Activated CD8-positive, alpha-beta memory T cell treated with anti-CD3 and anti-CD28 coated beads, Interleukin-2, amount 10 ng/mL, durations not matched to agents 7 days and 5 days (primary cell): ENCODE results near the gene SERPINA10. TPM values are rescaled to one million over a fixed set of nuclear protein-coding genes. Genes with fewer than 3 reads are reported as not detected.
"Not testable (repeated sequence)": the region's sequence is repeated elsewhere in the genome, so short reads cannot be mapped to it uniquely, and the experiment has no call there.

Experiments
- ATAC-seq: fragments of 150-1000 bp; cut with Tn5 transposase; one replicate; pipeline ENCODE4 v1.10.0; 2021; ENCODE audit warnings: moderate library complexity
- CTCF ChIA-PET: fragments of 350-600 bp; sonication (Branson Sonifier 250); formaldehyde crosslinking; loops from one replicate; lab custom pipeline; 2021; ENCODE audit warnings: antibody characterized with exemption; lab: Charles Lee
- DNase-seq: peaks from one replicate; pipeline ENCODE4 v3.0.0-alpha.2; 2020
- H3K27ac Mint-ChIP-seq: one replicate; pipeline ENCODE4 v1.8.0; 2021; ENCODE audit warnings: mild to moderate bottlenecking, mixed read lengths
- H3K27me3 Mint-ChIP-seq: one replicate; pipeline ENCODE4 v1.8.0; 2021; ENCODE audit warnings: mixed read lengths
- H3K36me3 Mint-ChIP-seq: one replicate; pipeline ENCODE4 v1.8.0; 2021; ENCODE audit warnings: mild to moderate bottlenecking, mixed read lengths
- H3K4me1 Mint-ChIP-seq: one replicate; pipeline ENCODE4 v1.8.0; 2021; ENCODE audit warnings: mixed read lengths
- H3K4me3 Mint-ChIP-seq: one replicate; pipeline ENCODE4 v1.8.0; 2021; ENCODE audit warnings: mild to moderate bottlenecking, moderate library complexity, mixed read lengths
- H3K9me3 Mint-ChIP-seq: one replicate; pipeline ENCODE4 v1.8.0; 2022; ENCODE audit warnings: low read depth, mixed read lengths
- total RNA-seq, 2 experiments: library from RNA; stranded (reverse); gene quantifications; one replicate each; pipeline ENCODE4 v1.2.3, GENCODE V29; 2021

Gene SERPINA10
- total RNA-seq, 2 experiments from 2014 or later: not detected

- CTCF ChIA-PET: no interaction called here
- ATAC-seq: no peak
Observed at GRCh38 chr14:94306047-94306978, 13.2 kb upstream of the SERPINA10 start.

GRCh38 chr14:94305620-94306019, 12.6 kb upstream of the SERPINA10 start:
- Mint-ChIP-seq H3K27ac (no peak overlapping the region), H3K4me3 (no peak overlapping the region), H3K4me1 (peaks cover 1% of the 10 kb centered on the region), H3K36me3 (no peaks in the 10 kb centered on the region), H3K27me3 (no peaks in the 10 kb centered on the region), H3K9me3 (peaks cover 9% of the 10 kb centered on the region)
- CTCF ChIA-PET: no interaction called here
- ATAC-seq: no peak
- DNase-seq: no peak

More at GRCh38 chr14:94306047-94306978, 13.2 kb upstream of the SERPINA10 start:
- Mint-ChIP-seq H3K9me3 (peaks cover 9% of the 10 kb centered on the region), H3K36me3 (no peaks in the 10 kb centered on the region), H3K27me3 (no peaks in the 10 kb centered on the region), H3K27ac (no peak overlapping the region), H3K4me3 (no peak overlapping the region), H3K4me1 (peaks cover 1% of the 10 kb centered on the region)
- DNase-seq: no peak

GRCh38 chr14:94304243-94304642, 11.2 kb upstream of the SERPINA10 start:
- Mint-ChIP-seq H3K4me3 (no peak overlapping the region), H3K27ac (no peak overlapping the region), H3K4me1 (peaks cover 1% of the 10 kb centered on the region), H3K36me3 (no peaks in the 10 kb centered on the region), H3K27me3 (no peaks in the 10 kb centered on the region), H3K9me3 (peaks cover 9% of the 10 kb centered on the region)
- DNase-seq (no peak), ATAC-seq (no peak)
- CTCF ChIA-PET: no interaction called here

GRCh38 chr14:94303111-94303510, 10.0 kb upstream of the SERPINA10 start:
- Mint-ChIP-seq H3K9me3 (peaks cover 6% of the 10 kb centered on the region), H3K4me1 (peaks cover 1% of the 10 kb centered on the region), H3K4me3 (no peak overlapping the region)

GRCh38 chr14:94298130-94298529, 5.1 kb upstream of the SERPINA10 start:
- H3K36me3 Mint-ChIP-seq: no peaks in the 10 kb centered on the region
- no peak overlapping the region for H3K27ac Mint-ChIP-seq
- no peak for ATAC-seq
- DNase-seq: no peak
- no peaks in the 10 kb centered on the region for H3K4me1 Mint-ChIP-seq
- H3K4me3 Mint-ChIP-seq: no peak overlapping the region
- CTCF ChIA-PET: no interaction called here
- no peaks in the 10 kb centered on the region for H3K27me3 Mint-ChIP-seq
- H3K9me3 Mint-ChIP-seq: no peaks in the 10 kb centered on the region

More at GRCh38 chr14:94303111-94303510, 10.0 kb upstream of the SERPINA10 start:
- H3K27ac Mint-ChIP-seq: no peak overlapping the region
- ATAC-seq (no peak), DNase-seq (no peak)
- H3K27me3 Mint-ChIP-seq: no peaks in the 10 kb centered on the region
- CTCF ChIA-PET: no interaction called here
- H3K36me3 Mint-ChIP-seq: no peaks in the 10 kb centered on the region

GRCh38 chr14:94296181-94296545, 3.1 kb upstream of the SERPINA10 start:
- DNase-seq, H3K9me3 Mint-ChIP-seq, H3K27ac Mint-ChIP-seq, H3K4me1 Mint-ChIP-seq, H3K4me3 Mint-ChIP-seq, ATAC-seq, CTCF ChIA-PET, H3K36me3 Mint-ChIP-seq, H3K27me3 Mint-ChIP-seq: not testable (repeated sequence)

- H3K27ac Mint-ChIP-seq: no peak overlapping the region
Observed at GRCh38 chr14:94295360-94296180, 2.5 kb upstream of the SERPINA10 start.

GRCh38 chr14:94293578-94293924, 483 bp upstream of the SERPINA10 start:
- Mint-ChIP-seq H3K27ac (no peak overlapping the region), H3K4me1 (no peaks in the 10 kb centered on the region), H3K36me3 (no peaks in the 10 kb centered on the region), H3K9me3 (no peaks in the 10 kb centered on the region), H3K27me3 (no peaks in the 10 kb centered on the region), H3K4me3 (no peak overlapping the region)
- CTCF ChIA-PET: interaction anchor here (1.1 kb wide), 1 partner anchor 157 kb away, joined by 3 read pairs; no protein-coding TSS in a partner anchor
- DNase-seq: no peak
- ATAC-seq: no peak

More at GRCh38 chr14:94295360-94296180, 2.5 kb upstream of the SERPINA10 start:
- Mint-ChIP-seq H3K27me3 (no peaks in the 10 kb centered on the region), H3K36me3 (no peaks in the 10 kb centered on the region), H3K4me1 (no peaks in the 10 kb centered on the region), H3K9me3 (no peaks in the 10 kb centered on the region), H3K4me3 (no peak overlapping the region)
- DNase-seq (no peak), ATAC-seq (no peak)
- CTCF ChIA-PET: no interaction called here

- no peaks in the 10 kb centered on the region for H3K27me3 Mint-ChIP-seq
- CTCF ChIA-PET: no interaction called here
- no peak for DNase-seq
- no peaks in the 10 kb centered on the region for H3K36me3 Mint-ChIP-seq
- H3K27ac Mint-ChIP-seq: no peak overlapping the region
- peaks cover 1% of the 10 kb centered on the region for H3K4me1 Mint-ChIP-seq
- no peak overlapping the region for H3K4me3 Mint-ChIP-seq
- H3K9me3 Mint-ChIP-seq: no peaks in the 10 kb centered on the region
- ATAC-seq: no peak
Observed at GRCh38 chr14:94292526-94292871, 569 bp downstream of the SERPINA10 start.

- H3K4me1 Mint-ChIP-seq: peaks cover 4% of the 10 kb centered on the region
- CTCF ChIA-PET: no interaction called here
- H3K4me3 Mint-ChIP-seq: no peak overlapping the region
Observed at GRCh38 chr14:94291906-94292525, 1.1 kb downstream of the SERPINA10 start.

GRCh38 chr14:94291159-94291905, 1.7 kb downstream of the SERPINA10 start:
- no peak for ATAC-seq
- Mint-ChIP-seq H3K27ac (no peak overlapping the region), H3K36me3 (no peaks in the 10 kb centered on the region), H3K9me3 (no peaks in the 10 kb centered on the region), H3K4me1 (peaks cover 4% of the 10 kb centered on the region), H3K27me3 (no peaks in the 10 kb centered on the region), H3K4me3 (no peak overlapping the region)
- no peak for DNase-seq
- CTCF ChIA-PET: no interaction called here

More at GRCh38 chr14:94291906-94292525, 1.1 kb downstream of the SERPINA10 start:
- no peak overlapping the region for H3K27ac Mint-ChIP-seq
- ATAC-seq (no peak), DNase-seq (no peak)
- H3K36me3 Mint-ChIP-seq: no peaks in the 10 kb centered on the region
- H3K9me3 Mint-ChIP-seq: no peaks in the 10 kb centered on the region
- no peaks in the 10 kb centered on the region for H3K27me3 Mint-ChIP-seq

GRCh38 chr14:94290197-94290596, 2.9 kb downstream of the SERPINA10 start:
- CTCF ChIA-PET: no interaction called here
- no peaks in the 10 kb centered on the region for H3K9me3 Mint-ChIP-seq
- H3K27me3 Mint-ChIP-seq: no peaks in the 10 kb centered on the region
- H3K27ac Mint-ChIP-seq: no peak overlapping the region
- ATAC-seq (no peak), DNase-seq (no peak)
- no peak overlapping the region for H3K4me3 Mint-ChIP-seq
- H3K4me1 Mint-ChIP-seq: peaks cover 4% of the 10 kb centered on the region
- H3K36me3 Mint-ChIP-seq: no peaks in the 10 kb centered on the region
